ENCODE data around the gene ZNF81. TPM values are rescaled to one million over a fixed set of nuclear protein-coding genes. Genes with fewer than 3 reads are reported as not detected.
"Not testable (repeated sequence)": the region's sequence is repeated elsewhere in the genome, so short reads cannot be mapped to it uniquely, and the experiment has no call there.

Gene ZNF81
- total and polyA plus RNA-seq, 4 donors = 0.75 to 11.8 (median 6.5) TPM

DNA sequence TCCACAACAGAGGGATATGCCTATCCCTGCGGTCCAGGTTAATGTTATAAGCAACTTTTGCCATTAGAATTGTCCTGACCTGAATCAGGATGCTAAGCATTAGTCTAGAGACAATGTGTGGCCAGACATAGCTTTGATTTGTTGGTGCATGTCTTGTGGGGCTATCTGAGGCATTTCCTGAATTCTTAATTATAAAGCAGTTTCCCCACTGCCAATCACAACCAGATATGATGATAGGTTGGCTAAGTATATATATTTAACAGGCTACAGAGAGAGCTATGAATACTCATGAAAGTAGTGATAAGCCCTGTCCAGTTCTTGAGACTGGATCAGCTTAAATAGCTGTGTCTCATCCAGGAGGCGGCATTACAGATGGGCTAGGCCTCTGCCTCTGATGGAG is 37.8 kb upstream of the ZNF81 start:
- WGBS, 2 donors = 76 to 95% methylated on average over 2 of the region's 2 CpGs
- Histone ChIP-seq H3K27ac (ENCODE audit: low read depth in 1 of 2, low read length in 1 of 2) (peak overlapping the region in 1 of 2 donors; percentile 68), H3K4me1 (ENCODE audit: control insufficient read depth in 5 of 5, insufficient read depth in 5 of 5, low read length in 5 of 5) (no peaks in the 10 kb centered on the region), H3K9me3 (ENCODE audit: control insufficient read depth in 4 of 4, insufficient read depth in 3 of 4, low read length in 3 of 4) (no peaks in the 10 kb centered on the region), H3K9ac (ENCODE audit: insufficient read depth in 1 of 2, low read length in 2 of 2) (no peak overlapping the region), H3K27me3 (ENCODE audit: control insufficient read depth in 3 of 3, insufficient read depth in 3 of 3, low read length in 2 of 3) (no peaks in the 10 kb centered on the region), H3K36me3 (ENCODE audit: control insufficient read depth in 4 of 4, insufficient read depth in 4 of 4, low read length in 4 of 4) (no peaks in the 10 kb centered on the region), H3K4me3 (no peak overlapping the region)
- ATAC-seq (ENCODE audit: insufficient read depth, low FRiP score) = no peak
- no peak for DNase-seq
- no peak for TF ChIP-seq CTCF (IDR thresholded peaks at IDR 0.05; ENCODE audit: control extremely low read depth, extremely low read depth)

DNA sequence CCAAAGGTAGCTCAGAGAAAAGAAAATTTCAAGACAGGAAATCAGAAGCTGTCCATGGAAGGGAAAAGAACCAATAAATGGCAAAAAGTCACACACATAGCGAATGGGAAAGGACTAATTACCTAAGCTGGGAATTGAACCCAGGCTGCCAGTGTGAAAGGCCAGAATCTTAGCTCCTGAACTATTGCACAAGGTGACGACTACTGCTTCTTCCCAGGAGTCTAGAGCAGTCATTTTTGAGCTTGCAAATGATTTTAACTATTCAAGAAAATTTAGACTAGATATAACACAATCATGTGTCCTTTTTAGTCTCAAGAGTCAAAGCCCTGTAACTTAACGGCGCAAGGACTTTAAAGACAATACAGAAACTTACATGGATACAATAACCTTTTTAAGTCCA is 34.1 kb upstream of the ZNF81 start:
- TF ChIP-seq CTCF (IDR thresholded peaks at IDR 0.05; ENCODE audit: control extremely low read depth, extremely low read depth) = no peak
- H3K9me3 ChIP-seq (ENCODE audit: control insufficient read depth in 4 of 4, insufficient read depth in 3 of 4, low read length in 3 of 4) = peaks cover 0 to 2% (median 0%) of the 10 kb centered on the region in 4 donors
- no peaks in the 10 kb centered on the region for H3K36me3 ChIP-seq (ENCODE audit: control insufficient read depth in 4 of 4, insufficient read depth in 4 of 4, low read length in 4 of 4)
- no peak for DNase-seq
- no peaks in the 10 kb centered on the region for H3K4me1 ChIP-seq (ENCODE audit: control insufficient read depth in 5 of 5, insufficient read depth in 5 of 5, low read length in 5 of 5)
- no peak overlapping the region for H3K9ac ChIP-seq (ENCODE audit: insufficient read depth in 1 of 2, low read length in 2 of 2)
- no peak overlapping the region for H3K4me3 ChIP-seq
- ATAC-seq (ENCODE audit: insufficient read depth, low FRiP score) = no peak
- 72 to 87% methylated on average over 4 of the region's 4 CpGs for WGBS, 2 donors
- H3K27ac ChIP-seq (ENCODE audit: low read depth in 1 of 2, low read length in 1 of 2) = no peak overlapping the region
- H3K27me3 ChIP-seq (ENCODE audit: control insufficient read depth in 3 of 3, insufficient read depth in 3 of 3, low read length in 2 of 3) = no peaks in the 10 kb centered on the region

DNA sequence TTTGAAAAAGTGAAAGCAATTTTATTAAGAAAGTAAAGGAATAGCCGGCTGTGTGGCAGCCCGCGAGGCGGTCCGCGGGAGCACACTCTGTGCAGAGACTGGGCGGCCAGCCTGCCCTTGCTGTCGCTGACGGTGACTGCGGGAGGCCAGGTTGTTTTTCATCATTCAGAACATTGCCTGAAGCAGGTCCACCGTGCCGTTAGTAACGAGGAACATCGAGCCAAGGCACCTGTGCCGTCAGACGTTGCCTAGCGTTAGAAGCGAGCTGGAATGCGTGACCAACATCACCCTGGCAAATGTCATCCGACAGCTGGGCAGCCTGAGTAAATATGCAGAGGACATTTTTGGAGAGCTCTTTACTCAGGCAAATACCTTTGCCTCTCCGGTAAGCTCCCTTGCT is 33.6 kb upstream of the ZNF81 start:
- not testable (repeated sequence) for ATAC-seq (ENCODE audit: insufficient read depth, low FRiP score)

DNA sequence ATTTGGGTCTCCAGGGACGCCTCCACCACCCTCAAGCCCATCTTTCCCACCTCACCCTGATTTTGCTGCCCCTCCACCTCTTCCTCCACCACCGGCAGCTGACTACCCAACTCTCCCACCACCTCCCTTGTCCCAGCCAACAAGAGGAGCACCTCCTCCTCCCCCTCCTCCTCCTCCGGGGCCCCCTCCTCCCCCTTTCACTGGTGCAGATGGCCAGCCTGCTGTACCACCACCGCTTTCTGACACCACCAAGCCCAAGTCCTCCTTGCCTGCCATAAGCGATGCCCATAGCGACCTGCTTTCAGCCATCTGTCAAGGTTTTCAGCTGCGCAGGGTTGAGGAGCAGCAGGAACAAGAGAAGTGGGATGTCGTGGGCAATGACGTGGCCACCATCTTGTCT is 32.4 kb upstream of the ZNF81 start:
- no peak for TF ChIP-seq CTCF (IDR thresholded peaks at IDR 0.05; ENCODE audit: control extremely low read depth, extremely low read depth)
- ATAC-seq (ENCODE audit: insufficient read depth, low FRiP score) (no peak), DNase-seq (no peak)
- no peak overlapping the region for H3K9ac ChIP-seq (ENCODE audit: insufficient read depth in 1 of 2, low read length in 2 of 2)
- H3K9me3 ChIP-seq (ENCODE audit: control insufficient read depth in 4 of 4, insufficient read depth in 3 of 4, low read length in 3 of 4) = peaks cover 0 to 4% (median 0%) of the 10 kb centered on the region in 4 donors
- H3K36me3 ChIP-seq (ENCODE audit: control insufficient read depth in 4 of 4, insufficient read depth in 4 of 4, low read length in 4 of 4) = no peaks in the 10 kb centered on the region
- no peak overlapping the region for H3K27ac ChIP-seq (ENCODE audit: low read depth in 1 of 2, low read length in 1 of 2)
- no peaks in the 10 kb centered on the region for H3K4me1 ChIP-seq (ENCODE audit: control insufficient read depth in 5 of 5, insufficient read depth in 5 of 5, low read length in 5 of 5)
- H3K4me3 ChIP-seq = no peak overlapping the region
- WGBS, 2 donors = 91 to 100% methylated on average over 6 to 9 of the region's 9 CpGs
- no peaks in the 10 kb centered on the region for H3K27me3 ChIP-seq (ENCODE audit: control insufficient read depth in 3 of 3, insufficient read depth in 3 of 3, low read length in 2 of 3)

More for the DNA sequence above, 33.6 kb upstream of the ZNF81 start:
- not testable (repeated sequence) for H3K9me3 ChIP-seq (ENCODE audit: control insufficient read depth in 4 of 4, insufficient read depth in 3 of 4, low read length in 3 of 4); H3K4me3 ChIP-seq; H3K27ac ChIP-seq (ENCODE audit: low read depth in 1 of 2, low read length in 1 of 2); DNase-seq; H3K4me1 ChIP-seq (ENCODE audit: control insufficient read depth in 5 of 5, insufficient read depth in 5 of 5, low read length in 5 of 5); H3K36me3 ChIP-seq (ENCODE audit: control insufficient read depth in 4 of 4, insufficient read depth in 4 of 4, low read length in 4 of 4); H3K27me3 ChIP-seq (ENCODE audit: control insufficient read depth in 3 of 3, insufficient read depth in 3 of 3, low read length in 2 of 3); H3K9ac ChIP-seq (ENCODE audit: insufficient read depth in 1 of 2, low read length in 2 of 2)
- 66 to 84% methylated on average over 21 of the region's 21 CpGs for WGBS, 2 donors

GRCh38 chrX:47805844-47806243 is 30.9 kb upstream of the ZNF81 start:
- not testable (repeated sequence) for H3K9ac ChIP-seq (ENCODE audit: insufficient read depth in 1 of 2, low read length in 2 of 2); ATAC-seq (ENCODE audit: insufficient read depth, low FRiP score); DNase-seq; H3K27ac ChIP-seq (ENCODE audit: low read depth in 1 of 2, low read length in 1 of 2); H3K27me3 ChIP-seq (ENCODE audit: control insufficient read depth in 3 of 3, insufficient read depth in 3 of 3, low read length in 2 of 3); H3K36me3 ChIP-seq (ENCODE audit: control insufficient read depth in 4 of 4, insufficient read depth in 4 of 4, low read length in 4 of 4); H3K4me1 ChIP-seq (ENCODE audit: control insufficient read depth in 5 of 5, insufficient read depth in 5 of 5, low read length in 5 of 5); H3K9me3 ChIP-seq (ENCODE audit: control insufficient read depth in 4 of 4, insufficient read depth in 3 of 4, low read length in 3 of 4); H3K4me3 ChIP-seq
- 41% methylated on average over 1 of the region's 1 CpG; no CpG with 5 or more reads in 1 of the 2 donors for WGBS, 2 donors

GRCh38 chrX:47806415-47807271 is 30.1 kb upstream of the ZNF81 start:
- ATAC-seq (ENCODE audit: insufficient read depth, low FRiP score); H3K4me1 ChIP-seq (ENCODE audit: control insufficient read depth in 5 of 5, insufficient read depth in 5 of 5, low read length in 5 of 5): not testable (repeated sequence)

More at GRCh38 chrX:47806415-47807271, 30.1 kb upstream of the ZNF81 start:
- 76 to 98% methylated on average over 10 to 13 of the region's 14 CpGs for WGBS, 2 donors
- not testable (repeated sequence) for H3K27ac ChIP-seq (ENCODE audit: low read depth in 1 of 2, low read length in 1 of 2); H3K9me3 ChIP-seq (ENCODE audit: control insufficient read depth in 4 of 4, insufficient read depth in 3 of 4, low read length in 3 of 4); H3K4me3 ChIP-seq; H3K9ac ChIP-seq (ENCODE audit: insufficient read depth in 1 of 2, low read length in 2 of 2); DNase-seq; H3K36me3 ChIP-seq (ENCODE audit: control insufficient read depth in 4 of 4, insufficient read depth in 4 of 4, low read length in 4 of 4); H3K27me3 ChIP-seq (ENCODE audit: control insufficient read depth in 3 of 3, insufficient read depth in 3 of 3, low read length in 2 of 3)

All from lung (tissue), 12 donors.